ENCODE measurements around the gene APOBEC4.

- no peak for TF ChIP-seq POLR2AphosphoS5 (IDR thresholded peaks at IDR 0.05)
- no peak for TF ChIP-seq POLR2A (IDR thresholded peaks at IDR 0.05)
- no peak for TF ChIP-seq CTCF (IDR thresholded peaks at IDR 0.05)
- TF ChIP-seq EP300 (IDR thresholded peaks at IDR 0.05), result no peak
Measured at GRCh38 chr1:183648042-183648441, 5.1 kb downstream of the APOBEC4 start.

Data from stomach (tissue), 4 donors.